Measurements from ENCODE around the gene ENTREP3. TPM values are rescaled to one million over a fixed set of nuclear protein-coding genes. Genes with fewer than 3 reads are reported as not detected.

The ENTREP3 gene
- total and polyA plus RNA-seq, 4 donors = 8.4 to 28.7 (median 12.9) TPM

DNA sequence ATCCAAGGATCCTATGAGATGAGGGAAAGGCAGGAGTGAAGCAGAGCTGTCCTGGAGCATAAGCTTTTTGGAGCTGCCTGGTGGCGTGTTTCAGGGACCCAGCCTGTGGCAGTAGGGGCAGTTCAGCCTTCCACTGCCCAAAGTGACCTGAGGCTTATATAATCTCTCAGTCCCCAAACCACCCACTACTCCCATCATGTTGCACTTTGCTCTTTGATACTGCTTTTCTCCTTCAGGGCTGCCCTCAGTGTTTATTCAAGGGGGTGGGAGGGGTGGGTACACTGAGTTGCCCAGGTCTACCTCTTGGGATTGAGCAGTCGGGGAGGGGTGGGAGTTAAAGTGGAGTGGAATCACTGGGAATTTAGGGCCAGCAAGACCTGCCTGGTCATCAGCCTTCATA is 31.3 kb upstream of the ENTREP3 start:
- Histone ChIP-seq H3K4me1 (ENCODE audit: control insufficient read depth in 5 of 5, insufficient read depth in 5 of 5, low read length in 5 of 5) (no peaks in the 10 kb centered on the region), H3K9ac (ENCODE audit: insufficient read depth in 1 of 2, low read length in 2 of 2) (no peak overlapping the region), H3K4me3 (no peak overlapping the region), H3K27me3 (ENCODE audit: control insufficient read depth in 3 of 3, insufficient read depth in 3 of 3, low read length in 2 of 3) (no peaks in the 10 kb centered on the region), H3K36me3 (ENCODE audit: control insufficient read depth in 4 of 4, insufficient read depth in 4 of 4, low read length in 4 of 4) (peaks cover 0 to 7% (median under 1%) of the 10 kb centered on the region in 4 donors), H3K27ac (ENCODE audit: low read depth in 1 of 2, low read length in 1 of 2) (no peak overlapping the region), H3K9me3 (ENCODE audit: control insufficient read depth in 4 of 4, insufficient read depth in 3 of 4, low read length in 3 of 4) (no peaks in the 10 kb centered on the region)
- 96 to 100% methylated on average over 2 of the region's 2 CpGs for WGBS, 2 donors
- TF ChIP-seq, protein P1, sequence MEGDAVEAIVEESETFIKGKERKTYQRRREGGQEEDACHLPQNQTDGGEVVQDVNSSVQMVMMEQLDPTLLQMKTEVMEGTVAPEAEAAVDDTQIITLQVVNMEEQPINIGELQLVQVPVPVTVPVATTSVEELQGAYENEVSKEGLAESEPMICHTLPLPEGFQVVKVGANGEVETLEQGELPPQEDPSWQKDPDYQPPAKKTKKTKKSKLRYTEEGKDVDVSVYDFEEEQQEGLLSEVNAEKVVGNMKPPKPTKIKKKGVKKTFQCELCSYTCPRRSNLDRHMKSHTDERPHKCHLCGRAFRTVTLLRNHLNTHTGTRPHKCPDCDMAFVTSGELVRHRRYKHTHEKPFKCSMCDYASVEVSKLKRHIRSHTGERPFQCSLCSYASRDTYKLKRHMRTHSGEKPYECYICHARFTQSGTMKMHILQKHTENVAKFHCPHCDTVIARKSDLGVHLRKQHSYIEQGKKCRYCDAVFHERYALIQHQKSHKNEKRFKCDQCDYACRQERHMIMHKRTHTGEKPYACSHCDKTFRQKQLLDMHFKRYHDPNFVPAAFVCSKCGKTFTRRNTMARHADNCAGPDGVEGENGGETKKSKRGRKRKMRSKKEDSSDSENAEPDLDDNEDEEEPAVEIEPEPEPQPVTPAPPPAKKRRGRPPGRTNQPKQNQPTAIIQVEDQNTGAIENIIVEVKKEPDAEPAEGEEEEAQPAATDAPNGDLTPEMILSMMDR (IDR thresholded peaks at IDR 0.05; ENCODE audit: control extremely low read depth, extremely low read depth) = no peak
- ATAC-seq (ENCODE audit: insufficient read depth, low FRiP score) (no peak), DNase-seq (no peak)

GRCh38 chr1:155285631-155286044 is 30.4 kb upstream of the ENTREP3 start:
- H3K9me3 ChIP-seq (ENCODE audit: control insufficient read depth in 4 of 4, insufficient read depth in 3 of 4, low read length in 3 of 4) = no peaks in the 10 kb centered on the region
- DNase-seq = no peak
- no peaks in the 10 kb centered on the region for H3K27me3 ChIP-seq (ENCODE audit: control insufficient read depth in 3 of 3, insufficient read depth in 3 of 3, low read length in 2 of 3)
- peaks cover 0 to 7% (median under 1%) of the 10 kb centered on the region in 4 donors for H3K36me3 ChIP-seq (ENCODE audit: control insufficient read depth in 4 of 4, insufficient read depth in 4 of 4, low read length in 4 of 4)
- no peak overlapping the region for H3K27ac ChIP-seq (ENCODE audit: low read depth in 1 of 2, low read length in 1 of 2)
- no peak overlapping the region for H3K9ac ChIP-seq (ENCODE audit: insufficient read depth in 1 of 2, low read length in 2 of 2)
- H3K4me1 ChIP-seq (ENCODE audit: control insufficient read depth in 5 of 5, insufficient read depth in 5 of 5, low read length in 5 of 5) = no peaks in the 10 kb centered on the region
- 93 to 96% methylated on average over 18 of the region's 18 CpGs for WGBS, 2 donors
- H3K4me3 ChIP-seq = no peak overlapping the region
- ATAC-seq (ENCODE audit: insufficient read depth, low FRiP score) = no peak
- TF ChIP-seq, protein P1 (IDR thresholded peaks at IDR 0.05; ENCODE audit: control extremely low read depth, extremely low read depth) = no peak

DNA sequence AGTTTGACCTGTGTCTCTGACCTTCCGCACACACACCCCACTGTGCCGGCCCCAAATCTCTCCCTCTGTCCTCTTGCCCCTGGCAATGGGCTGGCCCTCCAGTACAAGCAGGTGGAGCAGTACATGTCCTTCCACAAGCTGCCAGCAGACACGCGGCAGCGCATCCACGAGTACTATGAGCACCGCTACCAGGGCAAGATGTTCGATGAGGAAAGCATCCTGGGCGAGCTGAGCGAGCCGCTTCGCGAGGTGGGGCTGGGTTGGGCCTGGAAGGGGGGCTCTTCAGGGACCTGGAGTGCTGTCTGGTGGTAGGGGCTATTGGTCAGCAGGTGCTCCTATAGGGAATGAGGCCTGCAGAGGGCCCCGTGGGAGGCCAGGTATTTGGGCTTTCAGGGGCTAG is 29.8 kb upstream of the ENTREP3 start:
- TF ChIP-seq, protein P1 (IDR thresholded peaks at IDR 0.05; ENCODE audit: control extremely low read depth, extremely low read depth) = no peak

GRCh38 chr1:155284476-155284875 is 29.2 kb upstream of the ENTREP3 start:
- Histone ChIP-seq H3K9ac (ENCODE audit: insufficient read depth in 1 of 2, low read length in 2 of 2) (no peak overlapping the region), H3K4me3 (no peak overlapping the region), H3K27me3 (ENCODE audit: control insufficient read depth in 3 of 3, insufficient read depth in 3 of 3, low read length in 2 of 3) (no peaks in the 10 kb centered on the region), H3K4me1 (ENCODE audit: control insufficient read depth in 5 of 5, insufficient read depth in 5 of 5, low read length in 5 of 5) (no peaks in the 10 kb centered on the region), H3K9me3 (ENCODE audit: control insufficient read depth in 4 of 4, insufficient read depth in 3 of 4, low read length in 3 of 4) (no peaks in the 10 kb centered on the region), H3K27ac (ENCODE audit: low read depth in 1 of 2, low read length in 1 of 2) (no peak overlapping the region), H3K36me3 (ENCODE audit: control insufficient read depth in 4 of 4, insufficient read depth in 4 of 4, low read length in 4 of 4) (peaks cover 0 to 7% (median under 1%) of the 10 kb centered on the region in 4 donors)
- TF ChIP-seq, protein P1 (IDR thresholded peaks at IDR 0.05; ENCODE audit: control extremely low read depth, extremely low read depth) = no peak
- DNase-seq = no peak
- ATAC-seq (ENCODE audit: insufficient read depth, low FRiP score) = no peak
- 93 to 95% methylated on average over 12 of the region's 12 CpGs for WGBS, 2 donors

More for the DNA sequence above, 29.8 kb upstream of the ENTREP3 start:
- H3K27ac ChIP-seq (ENCODE audit: low read depth in 1 of 2, low read length in 1 of 2) = no peak overlapping the region
- ATAC-seq (ENCODE audit: insufficient read depth, low FRiP score) (no peak), DNase-seq (no peak)
- peaks cover 0 to 7% (median under 1%) of the 10 kb centered on the region in 4 donors for H3K36me3 ChIP-seq (ENCODE audit: control insufficient read depth in 4 of 4, insufficient read depth in 4 of 4, low read length in 4 of 4)
- no peak overlapping the region for H3K9ac ChIP-seq (ENCODE audit: insufficient read depth in 1 of 2, low read length in 2 of 2)
- H3K4me1 ChIP-seq (ENCODE audit: control insufficient read depth in 5 of 5, insufficient read depth in 5 of 5, low read length in 5 of 5) = no peaks in the 10 kb centered on the region
- H3K9me3 ChIP-seq (ENCODE audit: control insufficient read depth in 4 of 4, insufficient read depth in 3 of 4, low read length in 3 of 4) = no peaks in the 10 kb centered on the region
- no peak overlapping the region for H3K4me3 ChIP-seq
- H3K27me3 ChIP-seq (ENCODE audit: control insufficient read depth in 3 of 3, insufficient read depth in 3 of 3, low read length in 2 of 3) = no peaks in the 10 kb centered on the region
- WGBS, 2 donors = 93 to 97% methylated on average over 14 of the region's 14 CpGs

Data from lung (tissue), 12 donors.